ENCODE results near the gene YARS1. TPM values are rescaled to one million over a fixed set of nuclear protein-coding genes. Genes with fewer than 3 reads are reported as not detected.

YARS1 gene
- total and polyA plus RNA-seq, 2 of the 13 experiments (the other 11 are each of a cell fraction or from before 2014, with no cell fraction given) = 50.1 to 113 TPM

- TF ChIP-seq, protein P1, sequence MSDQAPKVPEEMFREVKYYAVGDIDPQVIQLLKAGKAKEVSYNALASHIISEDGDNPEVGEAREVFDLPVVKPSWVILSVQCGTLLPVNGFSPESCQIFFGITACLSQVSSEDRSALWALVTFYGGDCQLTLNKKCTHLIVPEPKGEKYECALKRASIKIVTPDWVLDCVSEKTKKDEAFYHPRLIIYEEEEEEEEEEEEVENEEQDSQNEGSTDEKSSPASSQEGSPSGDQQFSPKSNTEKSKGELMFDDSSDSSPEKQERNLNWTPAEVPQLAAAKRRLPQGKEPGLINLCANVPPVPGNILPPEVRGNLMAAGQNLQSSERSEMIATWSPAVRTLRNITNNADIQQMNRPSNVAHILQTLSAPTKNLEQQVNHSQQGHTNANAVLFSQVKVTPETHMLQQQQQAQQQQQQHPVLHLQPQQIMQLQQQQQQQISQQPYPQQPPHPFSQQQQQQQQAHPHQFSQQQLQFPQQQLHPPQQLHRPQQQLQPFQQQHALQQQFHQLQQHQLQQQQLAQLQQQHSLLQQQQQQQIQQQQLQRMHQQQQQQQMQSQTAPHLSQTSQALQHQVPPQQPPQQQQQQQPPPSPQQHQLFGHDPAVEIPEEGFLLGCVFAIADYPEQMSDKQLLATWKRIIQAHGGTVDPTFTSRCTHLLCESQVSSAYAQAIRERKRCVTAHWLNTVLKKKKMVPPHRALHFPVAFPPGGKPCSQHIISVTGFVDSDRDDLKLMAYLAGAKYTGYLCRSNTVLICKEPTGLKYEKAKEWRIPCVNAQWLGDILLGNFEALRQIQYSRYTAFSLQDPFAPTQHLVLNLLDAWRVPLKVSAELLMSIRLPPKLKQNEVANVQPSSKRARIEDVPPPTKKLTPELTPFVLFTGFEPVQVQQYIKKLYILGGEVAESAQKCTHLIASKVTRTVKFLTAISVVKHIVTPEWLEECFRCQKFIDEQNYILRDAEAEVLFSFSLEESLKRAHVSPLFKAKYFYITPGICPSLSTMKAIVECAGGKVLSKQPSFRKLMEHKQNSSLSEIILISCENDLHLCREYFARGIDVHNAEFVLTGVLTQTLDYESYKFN (CRISPR knock-in tag; conservative IDR thresholded peaks at IDR 0.05) = peak; percentile 79
- TF ChIP-seq SKI (IDR thresholded peaks at IDR 0.05; ENCODE audit: partially characterized antibody) = peak; percentile 65
- TF ChIP-seq EZH2 (conservative IDR thresholded peaks at IDR 0.05; ENCODE audit: low read depth, low read length) = no peak
- TF ChIP-seq ZFP1 (CRISPR knock-in tag; IDR thresholded peaks at IDR 0.05) = peak; percentile 33; the same call in 1 of the 2 replicates
- TF ChIP-seq SMC3 (IDR thresholded peaks at IDR 0.05; ENCODE audit: low read length) = no peak
- TF ChIP-seq ZNF234 (CRISPR knock-in tag; conservative IDR thresholded peaks at IDR 0.05) = no peak
- TF ChIP-seq GATAD2A (CRISPR knock-in tag; IDR thresholded peaks at IDR 0.05) = peak; percentile 82
- peak; percentile 84 for TF ChIP-seq SRY (CRISPR knock-in tag; IDR thresholded peaks at IDR 0.05)
- 0 out of 2 replicates have a peak, but pooled peaks have one; percentile 68 for TF ChIP-seq THYN1 (CRISPR knock-in tag; IDR thresholded peaks at IDR 0.05; ENCODE audit: borderline replicate concordance, low read depth)
- 0 out of 2 replicates have a peak, but pooled peaks have one; percentile 12 for TF ChIP-seq NR2F2 (IDR thresholded peaks at IDR 0.05; ENCODE audit: borderline replicate concordance, low read depth)
- peak; percentile 77; the same call in 1 of the 2 replicates for TF ChIP-seq ZNF558 (CRISPR knock-in tag; IDR thresholded peaks at IDR 0.05; ENCODE audit: borderline replicate concordance)
- TF ChIP-seq ZNF639 (CRISPR knock-in tag; conservative IDR thresholded peaks at IDR 0.05) = peak; percentile 93
- peak; percentile 81 for TF ChIP-seq TFDP2 (CRISPR knock-in tag; IDR thresholded peaks at IDR 0.05)
- TF ChIP-seq ZBTB7B (CRISPR knock-in tag; IDR thresholded peaks at IDR 0.05) = peak; percentile 76; the same call in 1 of the 2 replicates
- no peak for TF ChIP-seq AGO2 (optimal IDR thresholded peaks at IDR 0.05; ENCODE audit: low read depth, low read length)
- TF ChIP-seq ZNF800 (CRISPR knock-in tag; IDR thresholded peaks at IDR 0.05) = peak; percentile 68
- peak; percentile 75; the same call in 1 of the 2 replicates for TF ChIP-seq HOXD1 (CRISPR knock-in tag; IDR thresholded peaks at IDR 0.05)
- TF ChIP-seq, protein P2, sequence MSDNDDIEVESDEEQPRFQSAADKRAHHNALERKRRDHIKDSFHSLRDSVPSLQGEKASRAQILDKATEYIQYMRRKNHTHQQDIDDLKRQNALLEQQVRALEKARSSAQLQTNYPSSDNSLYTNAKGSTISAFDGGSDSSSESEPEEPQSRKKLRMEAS (IDR thresholded peaks at IDR 0.05) = peak; percentile 99
- 0 out of 2 replicates have a peak, but pooled peaks have one; percentile 3 for TF ChIP-seq PRMT3 (CRISPR knock-in tag; IDR thresholded peaks at IDR 0.05; ENCODE audit: borderline replicate concordance, low read depth)
- peak; percentile 62; the same call in 1 of the 2 replicates for TF ChIP-seq PPARG (CRISPR knock-in tag; conservative IDR thresholded peaks at IDR 0.05)
- no peak; the same call in 1 of the 2 replicates for TF ChIP-seq MYNN (CRISPR knock-in tag; IDR thresholded peaks at IDR 0.05; ENCODE audit: low read depth)
- TF ChIP-seq ZNF792 (CRISPR knock-in tag; IDR thresholded peaks at IDR 0.05) = peak; percentile 73
- peak; percentile 100 for TF ChIP-seq DMAP1 (CRISPR knock-in tag; IDR thresholded peaks at IDR 0.05)
These were observed at the start of gene YARS1, which contains the start of gene S100PBP (continued) for GRCh38 chr1:32817159-32817814.

All from HepG2 (cell line).